Measurements from ENCODE around the gene CDAN1. TPM values are rescaled to one million over a fixed set of nuclear protein-coding genes. Genes with fewer than 3 reads are reported as not detected.

Gene CDAN1
- polyA plus RNA-seq, 1 donor from 2014 or later: 16.8 TPM

- H3K9me3 ChIP-seq (ENCODE audit: low read length): no peaks in the 10 kb centered on the region
- no peak overlapping the region for H3K4me3 ChIP-seq (ENCODE audit: low read length)
- H3K79me2 ChIP-seq (replicated peaks; ENCODE audit: insufficient read depth, low read length): no peaks in the 10 kb centered on the region
- no peaks in the 10 kb centered on the region for H3K27me3 ChIP-seq (ENCODE audit: insufficient read depth, low read depth, low read length)
- H4K20me1 ChIP-seq (ENCODE audit: insufficient read depth): no peaks in the 10 kb centered on the region
- no peak overlapping the region for H3K9ac ChIP-seq (ENCODE audit: low read length)
- no peak overlapping the region for H2AFZ ChIP-seq (ENCODE audit: low read depth, low read length)
- no peak overlapping the region for H3K27ac ChIP-seq (ENCODE audit: low read length)
- no peak overlapping the region for H3K4me2 ChIP-seq (ENCODE audit: low read length)
- no peaks in the 10 kb centered on the region for H3K9me2 ChIP-seq (ENCODE audit: insufficient read depth, low read length)
- TF ChIP-seq POLR2AphosphoS5 (IDR thresholded peaks at IDR 0.05) (no peak), RAD21 (conservative IDR thresholded peaks at IDR 0.05) (no peak), SMC3 (conservative IDR thresholded peaks at IDR 0.05; ENCODE audit: poor library complexity) (no peak), EZH2 (IDR thresholded peaks at IDR 0.05; ENCODE audit: borderline replicate concordance, insufficient read depth, low read length, poor library complexity, severe bottlenecking) (no peak), MXI1 (conservative IDR thresholded peaks at IDR 0.05; ENCODE audit: poor library complexity, severe bottlenecking) (no peak), TAF1 (IDR thresholded peaks at IDR 0.05; ENCODE audit: low read depth) (no peak), EP300 (conservative IDR thresholded peaks at IDR 0.05; ENCODE audit: poor library complexity, severe bottlenecking) (no peak)
- TF ChIP-seq, protein P1, sequence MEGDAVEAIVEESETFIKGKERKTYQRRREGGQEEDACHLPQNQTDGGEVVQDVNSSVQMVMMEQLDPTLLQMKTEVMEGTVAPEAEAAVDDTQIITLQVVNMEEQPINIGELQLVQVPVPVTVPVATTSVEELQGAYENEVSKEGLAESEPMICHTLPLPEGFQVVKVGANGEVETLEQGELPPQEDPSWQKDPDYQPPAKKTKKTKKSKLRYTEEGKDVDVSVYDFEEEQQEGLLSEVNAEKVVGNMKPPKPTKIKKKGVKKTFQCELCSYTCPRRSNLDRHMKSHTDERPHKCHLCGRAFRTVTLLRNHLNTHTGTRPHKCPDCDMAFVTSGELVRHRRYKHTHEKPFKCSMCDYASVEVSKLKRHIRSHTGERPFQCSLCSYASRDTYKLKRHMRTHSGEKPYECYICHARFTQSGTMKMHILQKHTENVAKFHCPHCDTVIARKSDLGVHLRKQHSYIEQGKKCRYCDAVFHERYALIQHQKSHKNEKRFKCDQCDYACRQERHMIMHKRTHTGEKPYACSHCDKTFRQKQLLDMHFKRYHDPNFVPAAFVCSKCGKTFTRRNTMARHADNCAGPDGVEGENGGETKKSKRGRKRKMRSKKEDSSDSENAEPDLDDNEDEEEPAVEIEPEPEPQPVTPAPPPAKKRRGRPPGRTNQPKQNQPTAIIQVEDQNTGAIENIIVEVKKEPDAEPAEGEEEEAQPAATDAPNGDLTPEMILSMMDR (IDR thresholded peaks at IDR 0.05; ENCODE audit: poor library complexity, severe bottlenecking): no peak
- TF ChIP-seq, protein P2, sequence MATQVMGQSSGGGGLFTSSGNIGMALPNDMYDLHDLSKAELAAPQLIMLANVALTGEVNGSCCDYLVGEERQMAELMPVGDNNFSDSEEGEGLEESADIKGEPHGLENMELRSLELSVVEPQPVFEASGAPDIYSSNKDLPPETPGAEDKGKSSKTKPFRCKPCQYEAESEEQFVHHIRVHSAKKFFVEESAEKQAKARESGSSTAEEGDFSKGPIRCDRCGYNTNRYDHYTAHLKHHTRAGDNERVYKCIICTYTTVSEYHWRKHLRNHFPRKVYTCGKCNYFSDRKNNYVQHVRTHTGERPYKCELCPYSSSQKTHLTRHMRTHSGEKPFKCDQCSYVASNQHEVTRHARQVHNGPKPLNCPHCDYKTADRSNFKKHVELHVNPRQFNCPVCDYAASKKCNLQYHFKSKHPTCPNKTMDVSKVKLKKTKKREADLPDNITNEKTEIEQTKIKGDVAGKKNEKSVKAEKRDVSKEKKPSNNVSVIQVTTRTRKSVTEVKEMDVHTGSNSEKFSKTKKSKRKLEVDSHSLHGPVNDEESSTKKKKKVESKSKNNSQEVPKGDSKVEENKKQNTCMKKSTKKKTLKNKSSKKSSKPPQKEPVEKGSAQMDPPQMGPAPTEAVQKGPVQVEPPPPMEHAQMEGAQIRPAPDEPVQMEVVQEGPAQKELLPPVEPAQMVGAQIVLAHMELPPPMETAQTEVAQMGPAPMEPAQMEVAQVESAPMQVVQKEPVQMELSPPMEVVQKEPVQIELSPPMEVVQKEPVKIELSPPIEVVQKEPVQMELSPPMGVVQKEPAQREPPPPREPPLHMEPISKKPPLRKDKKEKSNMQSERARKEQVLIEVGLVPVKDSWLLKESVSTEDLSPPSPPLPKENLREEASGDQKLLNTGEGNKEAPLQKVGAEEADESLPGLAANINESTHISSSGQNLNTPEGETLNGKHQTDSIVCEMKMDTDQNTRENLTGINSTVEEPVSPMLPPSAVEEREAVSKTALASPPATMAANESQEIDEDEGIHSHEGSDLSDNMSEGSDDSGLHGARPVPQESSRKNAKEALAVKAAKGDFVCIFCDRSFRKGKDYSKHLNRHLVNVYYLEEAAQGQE (IDR thresholded peaks at IDR 0.05; ENCODE audit: borderline replicate concordance): no peak
- H3F3A ChIP-seq (ENCODE audit: insufficient read depth, low read length, poor library complexity, severe bottlenecking): no peaks in the 10 kb centered on the region
- no peaks in the 10 kb centered on the region for H3K36me3 ChIP-seq (ENCODE audit: insufficient read depth, low read length)
These were observed 28.9 kb downstream of the CDAN1 start for GRCh38 chr15:42707873-42708544.

- H3K79me2 ChIP-seq (replicated peaks; ENCODE audit: insufficient read depth, low read length): no peaks in the 10 kb centered on the region
- H4K20me1 ChIP-seq (ENCODE audit: insufficient read depth): no peaks in the 10 kb centered on the region
- no peak for TF ChIP-seq EP300 (conservative IDR thresholded peaks at IDR 0.05; ENCODE audit: poor library complexity, severe bottlenecking)
- TF ChIP-seq, protein P1 (IDR thresholded peaks at IDR 0.05; ENCODE audit: poor library complexity, severe bottlenecking): no peak
- no peak for TF ChIP-seq POLR2AphosphoS5 (IDR thresholded peaks at IDR 0.05)
- no peak for TF ChIP-seq TAF1 (IDR thresholded peaks at IDR 0.05; ENCODE audit: low read depth)
- TF ChIP-seq, protein P2 (IDR thresholded peaks at IDR 0.05; ENCODE audit: borderline replicate concordance): no peak
- TF ChIP-seq EZH2 (IDR thresholded peaks at IDR 0.05; ENCODE audit: borderline replicate concordance, insufficient read depth, low read length, poor library complexity, severe bottlenecking): no peak
- no peak for TF ChIP-seq RAD21 (conservative IDR thresholded peaks at IDR 0.05)
- no peak overlapping the region for H3K27ac ChIP-seq (ENCODE audit: low read length)
- no peak overlapping the region for H2AFZ ChIP-seq (ENCODE audit: low read depth, low read length)
- no peaks in the 10 kb centered on the region for H3K36me3 ChIP-seq (ENCODE audit: insufficient read depth, low read length)
- no peak overlapping the region for H3K4me3 ChIP-seq (ENCODE audit: low read length)
- no peaks in the 10 kb centered on the region for H3K27me3 ChIP-seq (ENCODE audit: insufficient read depth, low read depth, low read length)
- H3F3A ChIP-seq (ENCODE audit: insufficient read depth, low read length, poor library complexity, severe bottlenecking): no peaks in the 10 kb centered on the region
- no peak overlapping the region for H3K9ac ChIP-seq (ENCODE audit: low read length)
- H3K9me2 ChIP-seq (ENCODE audit: insufficient read depth, low read length): no peaks in the 10 kb centered on the region
- no peaks in the 10 kb centered on the region for H3K9me3 ChIP-seq (ENCODE audit: low read length)
- no peak overlapping the region for H3K4me2 ChIP-seq (ENCODE audit: low read length)
These were observed 29.9 kb downstream of the CDAN1 start for GRCh38 chr15:42707068-42707467.

Data from neural cell (in vitro differentiated cells).